ENCODE measurements around the gene PTPN22.

PTPN22 gene

GRCh38 chr1:113788802-113789201 is 82.7 kb downstream of the PTPN22 start:
- no peak overlapping the region for H3K4me3 ChIP-seq (replicated peaks; ENCODE audit: low read depth, low read length)
- TF ChIP-seq CTCF (IDR thresholded peaks at IDR 0.05; ENCODE audit: insufficient read depth, low read length, poor library complexity, severe bottlenecking) = no peak
- DNase-seq (ENCODE audit: extremely low read depth, insufficient read length) = no peak
- no peaks in the 10 kb centered on the region for H3K27me3 ChIP-seq (replicated peaks; ENCODE audit: control insufficient read depth, insufficient read depth, low read length)
- no peaks in the 10 kb centered on the region; the same call in none of the 2 replicates for H3K36me3 ChIP-seq (ENCODE audit: control insufficient read depth, insufficient read depth, low read length)

- Histone ChIP-seq H3K27me3 (replicated peaks; ENCODE audit: control insufficient read depth, insufficient read depth, low read length) (no peaks in the 10 kb centered on the region), H3K4me3 (replicated peaks; ENCODE audit: low read depth, low read length) (no peak overlapping the region), H3K36me3 (ENCODE audit: control insufficient read depth, insufficient read depth, low read length) (no peaks in the 10 kb centered on the region; the same call in none of the 2 replicates)
- TF ChIP-seq CTCF (IDR thresholded peaks at IDR 0.05; ENCODE audit: insufficient read depth, low read length, poor library complexity, severe bottlenecking) = no peak
- DNase-seq (ENCODE audit: extremely low read depth, insufficient read length) = no peak
These were observed 83.8 kb downstream of the PTPN22 start for GRCh38 chr1:113787663-113788062.

- no peak for TF ChIP-seq CTCF (IDR thresholded peaks at IDR 0.05; ENCODE audit: insufficient read depth, low read length, poor library complexity, severe bottlenecking)
- Histone ChIP-seq H3K4me3 (replicated peaks; ENCODE audit: low read depth, low read length) (no peak overlapping the region), H3K27me3 (replicated peaks; ENCODE audit: control insufficient read depth, insufficient read depth, low read length) (no peaks in the 10 kb centered on the region), H3K36me3 (ENCODE audit: control insufficient read depth, insufficient read depth, low read length) (no peaks in the 10 kb centered on the region; the same call in none of the 2 replicates)
- DNase-seq (ENCODE audit: extremely low read depth, insufficient read length) = no peak
These were observed 85.4 kb downstream of the PTPN22 start for GRCh38 chr1:113786069-113786468.

- DNase-seq (ENCODE audit: extremely low read depth, insufficient read length) = peak; percentile 76
- no peak for TF ChIP-seq CTCF (IDR thresholded peaks at IDR 0.05; ENCODE audit: insufficient read depth, low read length, poor library complexity, severe bottlenecking)
- Histone ChIP-seq H3K36me3 (ENCODE audit: control insufficient read depth, insufficient read depth, low read length) (no peaks in the 10 kb centered on the region; the same call in 1 of the 2 replicates), H3K4me3 (replicated peaks; ENCODE audit: low read depth, low read length) (no peak overlapping the region), H3K27me3 (replicated peaks; ENCODE audit: control insufficient read depth, insufficient read depth, low read length) (no peaks in the 10 kb centered on the region)
These were observed 87.3 kb downstream of the PTPN22 start for GRCh38 chr1:113784104-113784779.

GRCh38 chr1:113783254-113784103 is 88.0 kb downstream of the PTPN22 start:
- Histone ChIP-seq H3K27me3 (replicated peaks; ENCODE audit: control insufficient read depth, insufficient read depth, low read length) (no peaks in the 10 kb centered on the region), H3K36me3 (ENCODE audit: control insufficient read depth, insufficient read depth, low read length) (no peaks in the 10 kb centered on the region), H3K4me3 (replicated peaks; ENCODE audit: low read depth, low read length) (no peak overlapping the region)
- TF ChIP-seq CTCF (IDR thresholded peaks at IDR 0.05; ENCODE audit: insufficient read depth, low read length, poor library complexity, severe bottlenecking) = no peak
- no peak for DNase-seq (ENCODE audit: extremely low read depth, insufficient read length)
